Frontal cortex (tissue), 4 donors: ENCODE results near the gene GAS2. TPM values are rescaled to one million over a fixed set of nuclear protein-coding genes. Genes with fewer than 3 reads are reported as not detected.
A peak's percentile ranks its signal among the peaks of the same experiment; 100 is the strongest.
"Not testable (repeated sequence)": the region's sequence is repeated elsewhere in the genome, so short reads cannot be mapped to it uniquely, and the experiment has no call there.

Experiments used
- DNase-seq, 2 donors: peaks; one replicate each; pipeline ENCODE4 v3.0.0; 2012; ENCODE audit warnings: low spot score in 2 of 2
- FAIRE-seq: peaks from 2 replicates; lab custom pipeline; 2012; peaks lifted over from hg19 to GRCh38; lab: Jason Lieb, UNC
- total RNA-seq: library from RNA; depleted of rRNA; stranded (reverse); fragments of >200 nt; gene quantifications from one replicate; pipeline ENCODE4 v1.2.3, GENCODE V29; 2014
- donor health status: control.
- donor health status: control.
- donor health status: control.

GAS2 gene
- total RNA-seq, result 8.6 TPM

DNA sequence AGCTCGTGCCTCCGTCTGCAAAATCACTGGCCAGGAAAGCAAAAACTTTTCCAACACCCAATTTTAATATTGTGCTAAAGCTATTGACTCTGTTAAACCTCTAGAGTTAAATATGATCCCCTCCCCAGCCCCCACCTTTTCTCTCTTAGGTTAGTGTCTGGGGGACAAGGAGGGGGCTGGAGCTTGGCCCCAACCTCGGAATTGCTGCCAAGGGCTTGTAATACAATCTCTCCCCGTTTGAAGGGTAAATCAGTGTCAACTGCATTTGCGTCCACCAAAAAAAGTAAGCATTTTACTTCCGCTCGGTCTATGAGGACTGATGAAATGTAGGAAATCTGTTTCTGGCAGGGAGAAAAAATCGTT lies at the start of gene GAS2:
Gene GAS2 (plus strand): TSS at position 287 of the 363 bp plus-strand sequence. CDS start 8,259 bp downstream, outside the sequence.
- no peak for DNase-seq
- FAIRE-seq, result no peak

DNA sequence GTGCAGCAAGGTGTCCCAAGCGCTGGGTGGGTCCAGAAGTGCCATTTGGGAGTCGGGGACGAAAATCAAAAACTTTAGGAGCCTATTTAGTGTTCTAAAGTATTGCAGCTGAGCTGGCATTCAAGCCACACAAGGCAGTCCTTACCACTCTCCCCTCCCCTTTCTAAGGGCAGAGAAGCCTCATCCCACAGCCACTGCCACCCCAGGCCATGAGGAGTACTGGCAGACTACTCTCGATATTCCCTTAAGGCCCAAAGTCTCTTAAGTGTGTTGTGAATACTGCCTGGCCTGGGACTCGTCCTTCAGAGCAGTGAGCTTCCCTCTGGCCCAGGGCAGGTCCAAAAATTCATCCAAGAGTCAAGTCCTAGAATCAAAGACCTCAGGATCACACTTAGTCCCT lies 48.5 kb upstream of the GAS2 start:
- no peak for DNase-seq
- FAIRE-seq, result no peak

DNA sequence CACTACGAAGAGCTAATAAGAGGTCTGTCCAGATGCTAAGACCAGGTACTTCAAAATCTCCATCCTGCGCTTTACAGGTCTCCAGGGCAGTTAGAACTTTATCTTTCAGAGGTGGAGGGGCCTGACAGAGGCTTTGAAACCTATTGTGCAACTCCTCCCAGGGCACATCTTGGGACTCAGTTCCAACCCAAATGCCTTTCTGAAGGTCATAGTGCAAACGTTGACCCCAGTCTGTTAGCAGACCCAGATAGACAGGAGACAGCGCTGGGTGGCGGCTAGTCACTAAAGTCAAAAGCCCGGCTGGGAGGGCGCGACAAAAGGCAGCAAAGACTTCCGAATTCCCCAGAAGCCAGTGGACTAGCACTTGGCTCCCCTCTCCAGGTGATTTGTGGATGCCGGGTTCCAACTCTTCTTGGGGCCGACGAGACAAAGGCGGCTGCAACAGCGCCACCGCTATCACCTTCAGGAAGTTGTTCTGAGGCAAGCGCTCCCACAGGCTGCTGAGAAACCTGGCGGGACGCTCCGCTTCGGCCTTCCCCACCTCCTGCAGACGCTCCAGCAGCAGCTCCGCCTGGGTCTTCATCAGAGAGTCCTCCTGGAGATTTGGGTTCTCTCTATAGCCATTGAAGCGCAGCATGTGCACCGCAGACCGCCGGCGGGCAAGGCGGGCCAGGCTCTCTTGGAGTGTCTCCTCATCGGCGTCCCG lies 41.5 kb upstream of the GAS2 start:
- peak in 1 of 2 donors; percentile 30 for DNase-seq

DNA sequence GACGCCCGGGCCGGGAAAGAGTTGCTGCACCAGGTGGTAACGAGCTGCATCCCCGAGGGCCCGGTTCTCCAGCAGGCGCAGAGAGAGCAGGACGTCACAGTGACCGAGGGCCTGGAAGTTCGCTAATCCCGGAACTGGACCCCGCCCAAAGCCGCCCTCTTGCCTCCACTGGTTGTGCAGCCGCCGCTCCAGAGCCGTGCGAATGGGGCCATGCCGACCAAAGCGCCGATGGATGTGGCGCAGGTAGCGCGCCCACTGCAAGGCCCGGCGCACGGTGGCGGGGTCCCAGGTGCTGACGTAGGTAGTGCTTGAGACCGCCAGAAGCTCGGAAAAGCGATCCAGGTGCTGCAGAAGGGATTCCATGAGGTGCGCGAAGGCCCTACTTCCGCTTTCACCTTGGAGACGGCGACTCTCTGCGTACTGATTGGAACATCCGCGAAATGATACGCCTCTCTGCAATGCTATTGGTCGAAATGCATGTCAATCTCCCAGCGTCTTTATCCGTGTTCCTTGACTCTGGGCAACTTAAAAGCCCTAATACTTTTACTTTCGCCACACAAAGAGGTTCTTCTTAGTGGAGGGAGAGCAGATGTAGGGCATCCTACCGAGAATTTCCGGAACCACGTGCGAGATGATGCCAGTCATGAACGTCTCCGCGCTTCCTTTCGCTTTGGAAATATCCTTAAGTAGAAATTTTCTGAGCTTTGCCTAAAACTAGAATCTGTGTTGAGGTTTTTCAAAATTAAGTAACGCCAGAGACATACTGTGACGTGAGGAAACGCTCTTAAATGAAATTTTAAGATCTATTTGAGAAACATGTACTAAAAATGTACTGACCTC lies 40.7 kb upstream of the GAS2 start, which contains the start of gene FANCF:
Gene FANCF (minus strand): TSS at position 376 of the 840 bp plus-strand sequence. CDS start 13 bp downstream, at position 363.
- FAIRE-seq, result no peak
- peak; percentile 77 to 81 for DNase-seq

More for the DNA sequence above, 41.5 kb upstream of the GAS2 start:
- FAIRE-seq, result no peak

DNA sequence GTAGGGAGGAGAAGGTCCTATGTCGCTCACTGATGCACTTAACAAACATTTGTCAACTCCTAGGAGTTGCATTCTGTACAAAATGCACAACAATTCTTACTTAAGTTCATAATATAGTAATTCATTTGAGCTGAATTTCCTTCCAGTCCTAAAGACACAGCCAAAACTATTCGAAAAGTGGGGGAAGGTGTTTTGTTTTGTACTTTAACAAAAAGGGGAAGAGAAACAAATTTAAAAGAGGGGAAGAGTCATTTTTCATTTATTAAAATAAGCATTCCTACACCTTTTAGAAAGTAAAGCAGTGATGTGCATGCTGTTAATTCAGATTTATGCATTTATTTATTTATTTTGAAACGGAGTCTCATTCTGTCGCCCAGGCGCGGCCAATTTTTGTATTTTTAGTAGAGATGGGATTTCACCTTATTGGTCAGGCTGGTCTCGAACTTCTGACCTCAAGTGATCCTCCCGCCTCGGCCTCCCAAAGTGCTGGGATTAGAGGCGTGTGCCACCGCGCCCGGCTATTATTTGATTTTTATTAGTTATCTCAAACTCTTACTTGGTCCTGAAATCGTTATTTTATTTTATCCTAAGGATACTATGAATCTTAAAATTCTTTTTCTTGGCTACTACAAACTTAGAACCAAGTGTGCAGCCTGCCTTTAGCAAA lies 39.7 kb upstream of the GAS2 start:
- DNase-seq (no peak), FAIRE-seq (no peak)

DNA sequence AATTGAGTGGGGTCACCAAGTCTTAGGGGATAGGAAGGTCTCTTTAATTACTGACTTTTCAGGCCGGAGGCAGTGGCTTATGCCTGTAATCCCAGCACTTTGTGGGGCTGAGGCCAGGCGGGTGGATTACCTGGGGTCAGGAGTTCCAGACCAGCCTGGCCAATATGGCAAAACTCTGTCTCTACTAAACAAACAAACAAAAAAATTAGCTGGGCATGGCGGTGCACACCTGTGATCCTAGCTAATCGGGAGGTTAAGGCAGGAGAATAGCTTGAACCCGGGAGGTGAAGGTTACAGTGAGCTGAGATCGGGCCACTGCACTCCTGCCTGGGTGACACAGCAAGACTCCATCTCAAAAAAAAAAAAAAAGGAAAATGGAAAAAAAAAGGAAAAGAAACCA lies 39.0 kb upstream of the GAS2 start:
- DNase-seq (no peak), FAIRE-seq (no peak)

DNA sequence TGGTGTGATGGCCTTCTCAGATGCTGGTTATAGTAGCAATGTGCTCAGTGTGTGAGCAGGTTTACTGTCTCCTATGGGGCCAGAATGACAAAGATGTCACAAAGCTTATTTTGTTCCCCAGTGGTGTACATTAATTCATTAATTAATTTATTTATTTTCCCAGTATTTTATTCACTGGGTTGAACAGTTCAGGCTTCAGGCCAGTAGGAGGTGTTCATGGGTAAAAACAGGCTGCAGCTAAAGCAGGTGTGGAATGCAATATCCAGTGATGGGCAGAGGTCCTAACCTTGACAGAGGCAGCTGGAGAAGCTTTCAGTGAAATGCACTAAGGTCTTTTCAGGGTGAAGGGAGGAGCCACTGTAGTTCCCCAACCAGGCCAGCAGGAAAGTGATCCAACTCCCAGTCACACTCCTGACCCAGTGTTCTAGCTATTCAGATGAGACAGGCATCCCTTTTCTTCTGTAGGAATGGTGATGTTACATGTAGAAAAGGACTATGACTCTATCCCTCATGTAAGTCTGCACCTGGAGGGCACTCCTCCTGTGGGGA lies 33.0 kb upstream of the GAS2 start:
- FAIRE-seq (no peak), DNase-seq (no peak)

DNA sequence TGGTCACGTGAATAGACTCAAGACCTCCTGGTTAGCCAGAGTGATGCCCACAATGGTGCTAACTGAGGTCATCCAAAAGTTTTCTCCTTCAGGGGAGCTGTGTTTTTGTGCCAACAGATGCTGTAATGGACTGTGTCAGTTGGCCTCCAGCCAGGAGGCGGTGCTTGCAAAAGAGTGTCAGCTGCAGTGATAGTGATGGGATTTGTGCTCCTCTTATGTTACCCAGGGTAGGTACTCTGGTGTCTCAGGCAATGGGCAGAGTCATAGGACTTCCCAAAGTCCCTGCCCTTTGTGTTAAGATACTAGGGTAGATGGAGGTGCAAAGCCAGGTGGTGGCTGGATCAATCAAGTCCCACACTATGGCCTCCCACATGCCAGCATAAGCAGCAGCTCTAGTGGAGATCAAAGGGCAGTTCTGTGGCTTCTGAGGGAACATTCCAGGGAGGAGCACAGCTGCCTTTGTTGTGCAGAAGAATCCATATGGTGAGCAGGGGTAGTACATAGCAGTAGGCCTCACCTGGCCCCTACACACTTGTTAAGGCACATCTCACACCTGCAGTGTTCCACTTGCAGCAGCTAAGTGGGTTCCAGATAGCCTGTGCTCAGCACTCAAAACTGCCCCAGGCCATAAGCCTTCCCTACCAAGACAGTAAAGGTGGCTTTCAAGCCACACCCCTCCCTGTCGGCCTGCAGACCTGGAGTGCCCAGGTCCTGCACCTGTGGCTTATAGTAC lies 31.3 kb upstream of the GAS2 start:
- DNase-seq (no peak), FAIRE-seq (no peak)

DNA sequence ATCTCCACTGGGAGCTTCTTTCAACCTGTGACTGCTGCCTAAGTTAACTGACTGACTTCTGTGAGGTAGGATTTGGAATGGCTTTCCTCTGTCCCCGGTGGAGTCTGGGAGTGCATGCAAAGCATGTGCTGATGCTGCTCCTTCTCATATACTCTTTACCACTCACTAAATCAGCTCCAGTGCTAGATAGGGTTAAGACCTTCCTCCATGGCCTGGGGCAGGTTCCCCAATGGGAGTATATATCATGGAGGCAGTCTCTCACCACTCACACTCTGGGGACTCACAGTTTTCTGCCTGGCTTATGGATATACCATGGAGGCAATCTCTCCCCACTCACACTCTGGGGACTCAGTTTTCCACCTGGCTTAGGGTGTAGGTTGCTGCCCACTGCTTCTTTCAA lies 30.7 kb upstream of the GAS2 start:
- DNase-seq, result no peak
- no peak for FAIRE-seq

DNA sequence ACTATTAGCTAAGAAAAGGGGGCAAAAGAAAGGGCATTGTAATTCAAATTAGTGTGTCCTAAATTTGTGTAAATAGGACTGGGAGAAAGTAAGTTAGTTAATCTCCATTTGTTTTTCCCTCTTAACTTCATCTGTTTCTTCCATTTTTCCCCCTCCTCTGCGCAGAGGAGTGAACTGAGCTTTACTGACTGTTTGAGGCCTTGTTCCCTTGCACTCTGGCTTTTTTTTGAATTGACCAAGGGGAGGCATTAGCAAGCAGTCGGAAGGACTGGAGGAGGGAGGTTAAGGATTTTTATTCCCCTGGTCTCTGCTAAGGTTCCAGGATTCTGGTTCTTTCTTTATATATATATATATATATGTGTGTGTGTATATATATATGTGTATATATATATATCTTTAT lies 25.5 kb upstream of the GAS2 start:
- FAIRE-seq (no peak), DNase-seq (no peak)

DNA sequence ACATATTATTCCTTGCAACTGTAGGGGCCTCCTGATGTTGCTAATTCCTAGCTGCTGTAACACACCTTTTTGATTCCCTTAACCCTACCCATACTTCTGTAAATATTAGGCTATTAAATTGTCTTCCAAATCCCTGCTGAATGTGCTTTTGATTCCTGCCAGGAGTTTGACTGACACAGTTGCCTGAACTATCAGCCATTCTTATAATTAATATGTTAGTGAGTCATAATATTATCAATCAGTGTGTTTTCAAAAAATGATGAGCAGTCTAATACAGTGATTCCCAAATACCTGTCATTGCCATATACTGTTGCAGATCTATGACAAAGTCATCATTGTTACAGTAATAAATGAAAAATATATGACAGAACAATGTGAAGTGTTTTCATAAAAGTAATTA lies 24.9 kb upstream of the GAS2 start:
- DNase-seq (no peak), FAIRE-seq (no peak)

DNA sequence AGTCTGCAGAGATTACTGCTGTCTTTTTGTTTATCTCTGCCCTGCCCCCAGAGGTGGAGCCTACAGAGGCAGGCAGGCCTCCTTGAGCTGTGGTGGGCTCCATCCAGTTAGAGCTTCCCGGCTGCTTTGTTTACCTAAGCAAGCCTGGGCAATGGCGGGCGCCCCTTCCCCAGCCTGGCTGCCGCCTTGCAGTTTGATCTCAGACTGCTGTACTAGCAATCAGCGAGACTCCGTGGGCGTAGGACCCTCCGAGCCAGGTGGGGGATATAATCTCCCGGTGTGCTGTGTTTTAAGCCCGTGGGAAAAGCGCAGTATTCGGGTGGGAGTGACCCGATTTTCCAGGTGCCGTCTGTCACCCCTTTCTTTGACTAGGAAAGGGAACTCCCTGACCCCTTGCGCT lies 14.1 kb upstream of the GAS2 start:
- FAIRE-seq, DNase-seq: not testable (repeated sequence)

DNA sequence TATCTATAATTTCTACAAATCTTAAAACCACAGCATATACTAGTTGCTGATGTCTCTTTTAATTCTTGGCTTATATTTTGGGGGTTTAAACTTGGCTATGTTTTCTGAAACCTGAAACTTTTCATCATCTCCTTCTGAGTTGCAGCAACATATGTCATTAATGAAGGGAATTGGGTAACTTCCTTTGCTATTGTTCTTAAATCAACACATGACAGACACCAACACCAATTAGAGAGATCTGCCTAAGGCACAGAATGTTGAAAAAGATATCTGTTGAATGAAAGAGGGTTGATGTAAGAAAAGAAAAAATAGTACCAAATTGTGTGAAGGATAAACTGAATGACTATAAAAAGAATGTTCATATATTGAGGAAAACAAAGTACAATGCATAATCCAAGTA lies 10.3 kb upstream of the GAS2 start:
- FAIRE-seq (no peak), DNase-seq (no peak)

DNA sequence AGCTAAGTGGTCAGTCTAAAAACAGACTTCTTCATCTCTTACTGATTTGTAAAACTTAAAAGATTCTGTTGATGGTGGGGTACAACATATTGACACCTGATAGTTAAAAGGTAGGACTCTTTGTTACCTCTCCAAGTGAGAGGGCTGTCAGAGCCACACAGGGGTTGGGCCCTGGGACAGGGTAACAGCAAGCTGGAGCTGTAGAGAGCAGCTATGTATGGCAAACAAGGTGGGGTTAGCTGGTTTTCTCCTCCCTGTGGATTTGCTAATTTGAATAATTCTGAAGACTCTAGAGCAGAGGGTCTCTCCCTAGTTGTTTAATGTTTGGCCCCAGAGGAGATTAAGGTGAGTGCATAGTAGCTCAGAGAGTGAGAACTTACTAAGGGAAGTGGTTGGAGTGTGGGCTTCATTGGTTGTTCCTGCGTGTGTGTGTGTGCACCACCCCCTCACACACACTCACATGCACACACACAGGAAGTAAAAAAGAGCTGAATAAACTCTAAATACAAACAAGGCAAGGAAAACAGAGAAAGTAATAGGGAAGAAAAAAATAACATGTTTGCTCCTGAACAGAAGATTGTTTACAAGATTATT lies 9.2 kb upstream of the GAS2 start:
- FAIRE-seq, result no peak
- DNase-seq, result no peak

DNA sequence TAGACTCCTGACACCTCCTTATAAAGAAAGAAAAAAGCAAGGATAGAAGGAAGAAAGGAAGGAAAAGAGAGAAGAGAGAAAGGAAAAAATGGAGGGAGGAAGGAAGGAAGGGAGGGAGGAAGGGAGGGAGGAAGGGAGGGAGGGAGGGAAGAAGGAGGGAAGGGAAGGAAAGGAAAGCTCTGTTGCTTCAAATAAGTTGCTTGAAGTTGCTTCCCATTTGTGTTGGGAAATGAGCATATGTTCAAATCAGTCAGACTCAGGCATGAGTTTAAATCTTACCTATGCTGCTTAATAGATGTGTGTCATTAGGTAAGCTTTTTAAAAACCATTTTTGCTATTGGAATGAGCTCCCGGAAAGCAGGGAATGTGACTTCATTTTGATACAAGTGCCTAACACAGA lies 6.6 kb upstream of the GAS2 start:
- no peak for FAIRE-seq
- DNase-seq, result no peak

DNA sequence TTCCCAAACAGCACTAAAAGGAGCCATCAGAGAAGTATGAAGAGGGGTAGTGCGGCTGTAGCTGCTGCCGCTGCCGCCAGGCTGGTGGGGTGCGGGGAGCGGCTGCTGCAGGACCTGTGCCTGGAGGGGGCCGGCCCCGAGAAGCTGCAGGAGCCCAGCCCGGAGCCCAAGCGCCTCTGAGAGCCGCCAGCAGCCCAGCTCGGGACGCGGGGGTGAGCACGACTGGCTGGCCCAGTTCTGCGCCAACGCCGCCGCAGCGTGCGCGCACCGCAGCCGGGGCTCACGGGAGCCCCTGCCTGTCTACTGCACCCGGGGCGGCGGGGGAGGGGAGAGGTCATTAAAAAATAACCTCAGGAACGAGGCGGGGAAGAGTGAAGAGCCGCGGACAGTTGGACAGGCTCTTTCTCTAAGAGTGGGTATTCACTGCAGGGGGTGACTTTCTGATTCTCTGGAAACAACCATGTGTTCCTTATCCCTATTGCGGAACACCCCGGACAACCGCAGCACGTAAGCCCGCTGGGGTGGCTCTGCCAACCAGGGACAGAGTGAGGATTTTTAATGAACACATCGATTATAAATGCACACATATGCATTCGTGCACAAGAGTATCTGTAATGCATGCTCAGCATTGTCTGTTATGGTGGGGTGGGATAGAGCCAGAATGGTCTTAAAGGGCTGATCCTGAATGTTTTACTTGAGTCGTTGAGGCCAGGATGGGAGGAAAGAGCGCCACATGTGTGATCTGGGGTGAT lies 453 bp downstream of the GAS2 start:
- peak; percentile 34 to 41 for DNase-seq
- no peak for FAIRE-seq

DNA sequence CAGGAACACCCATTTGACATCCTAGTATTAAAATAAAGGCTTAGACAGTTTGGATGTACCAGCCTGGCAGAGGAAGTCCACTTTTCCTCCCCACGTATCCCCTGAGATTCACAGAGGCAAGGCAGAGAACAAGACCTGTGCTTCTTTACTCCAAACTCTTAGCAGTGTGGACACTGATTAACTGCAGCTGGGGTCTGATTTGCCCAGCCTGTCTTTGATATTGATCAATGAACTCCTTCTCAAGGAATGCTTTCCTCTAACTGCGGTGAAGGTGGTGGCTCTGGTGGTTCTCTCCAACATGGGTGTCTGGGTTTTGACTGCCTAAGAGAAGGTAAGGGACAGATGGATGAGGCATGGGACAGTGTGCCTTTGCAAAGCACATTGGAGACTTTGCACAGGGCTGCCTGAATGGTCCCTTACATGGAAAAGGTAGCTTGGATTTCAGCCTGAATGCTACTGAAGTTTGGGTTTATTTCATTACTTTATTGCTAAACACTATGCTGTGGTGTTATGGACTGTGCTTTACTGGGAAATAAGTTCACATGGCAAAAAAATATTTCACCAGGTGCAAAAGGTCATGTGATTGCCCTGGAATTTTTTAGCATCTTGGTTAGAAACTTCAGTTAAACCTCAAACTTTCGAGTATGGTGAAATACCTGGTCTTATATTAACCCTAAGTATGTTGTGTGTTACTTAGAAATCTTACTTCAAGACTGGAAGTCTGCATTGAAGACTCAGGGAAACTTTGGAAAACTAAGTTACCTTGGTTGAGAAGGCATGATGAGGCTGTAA lies 1.8 kb downstream of the GAS2 start:
- DNase-seq (no peak), FAIRE-seq (no peak)

DNA sequence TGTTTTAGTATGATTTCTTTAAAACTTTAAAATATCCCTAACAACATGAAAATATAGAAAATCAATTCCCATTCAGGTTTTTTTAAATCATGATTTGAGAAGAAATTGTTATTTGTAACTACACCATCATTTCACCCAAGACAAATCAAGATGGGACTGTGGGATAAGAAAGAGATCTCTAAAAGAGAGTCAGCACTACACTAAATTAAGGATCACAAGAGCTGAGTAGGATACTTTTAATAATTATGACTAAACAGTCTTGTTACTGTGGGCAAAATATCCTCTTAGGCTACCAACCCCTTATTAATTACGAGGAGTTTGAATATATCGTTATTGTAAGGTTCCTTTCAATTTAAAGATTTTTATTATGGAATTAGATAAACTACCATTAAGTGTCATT lies 3.0 kb downstream of the GAS2 start:
- no peak for DNase-seq
- FAIRE-seq, result no peak
